HCT116 (cell line): ENCODE results near the gene TTC16. TPM values are rescaled to one million over a fixed set of nuclear protein-coding genes. Genes with fewer than 3 reads are reported as not detected.

Source experiments
- ATAC-seq: fragments of 200-7000 bp; cut with Tn5 transposase; 2 replicates; pipeline ENCODE4 v1.9.1; 2020; ENCODE audit warnings: mild to moderate bottlenecking, moderate library complexity
- BruUV-seq: library from RNA; stranded (reverse); fragments of 400-500 nt; replicated peaks from 2 replicates; lab custom pipeline; 2021; lab: Mats Ljungman, UMichigan
- CTCF ChIA-PET: fragments of 300-600 bp; sonication (Branson Sonifier 250); formaldehyde crosslinking; loops from one replicate; lab custom pipeline; 2021; ENCODE audit warnings: antibody characterized with exemption; lab: Charles Lee
- POLR2A ChIA-PET: fragments of 300-600, 350-600 bp; sonication (Branson Sonifier 250); formaldehyde crosslinking; loops from one replicate; lab custom pipeline; 2021; ENCODE audit warnings: antibody characterized with exemption; lab: Charles Lee
- RAD21 ChIA-PET, 2 experiments: fragments of 300-600 bp; sonication (Branson Sonifier 250); formaldehyde crosslinking; loops; one replicate each; lab custom pipeline; 2023; ENCODE audit warnings: low total read pairs in 2 of 2; ENCODE audit not compliant: uncharacterized antibody in 2 of 2, unreplicated experiment in 2 of 2, low non-redundant PET in 1 of 2; lab: Charles Lee
- DNase-seq: peaks from one replicate; pipeline ENCODE4 v3.0.0-alpha.2; 2010; ENCODE audit warnings: low read depth, low spot score
- H2AFZ ChIP-seq: fragments of 200-600 bp; shearing (Covaris generic), sonication (generic); 2 replicates; pipeline ENCODE4 v1.6.1; 2017; ENCODE audit warnings: low read depth, mixed run types, mixed read lengths, antibody characterized with exemption, low read length; ENCODE audit not compliant: poor library complexity, severe bottlenecking
- H3K27ac ChIP-seq: 2 replicates; pipeline ENCODE4 v1.5.1; 2012; ENCODE audit warnings: low read depth, low read length
- H3K27me3 ChIP-seq: fragments of 200-600 bp; sonication (generic); 2 replicates; pipeline ENCODE4 v1.6.1; 2016; ENCODE audit warnings: mixed run types, low read length, mixed read lengths; ENCODE audit not compliant: insufficient read depth
- H3K36me3 ChIP-seq, 2 experiments: fragments of 200-500 bp in 1 of 2; fragments of 200-600 bp in 1 of 2; sonication (Bioruptor generic) in 1 of 2; sonication (generic) in 1 of 2; 2 replicates each; pipeline versions ENCODE4 v1.5.1 to v1.6.1; 2014 to 2016; ENCODE audit warnings: low read length in 2 of 2, inconsistent platforms in 1 of 2, mixed read lengths in 1 of 2, mixed run types in 1 of 2; ENCODE audit not compliant: insufficient read depth in 2 of 2, control insufficient read depth in 1 of 2
- H3K4me1 ChIP-seq, 2 experiments: fragments of 200-600 bp in 1 of 2; sonication (generic) in 1 of 2; 2 replicates each; pipeline versions ENCODE4 v1.5.1 to v1.6.1; 2012 to 2017; ENCODE audit warnings: low read length in 2 of 2, inconsistent platforms in 1 of 2, mild to moderate bottlenecking in 1 of 2, mixed read lengths in 1 of 2, mixed run types in 1 of 2, moderate library complexity in 1 of 2; ENCODE audit not compliant: insufficient read depth in 2 of 2, control insufficient read depth in 1 of 2
- H3K4me2 ChIP-seq: fragments of 200-600 bp; sonication (generic); 2 replicates; pipeline ENCODE4 v1.6.1; 2017; ENCODE audit warnings: mixed run types, low read length, mixed read lengths
- H3K4me3 ChIP-seq, 2 experiments: fragments of 200-600 bp in 1 of 2; sonication (generic) in 1 of 2; replicated peaks in 1 of 2; 2 replicates each; pipeline ENCODE4 v1.5.1; 2011 to 2016; ENCODE audit warnings: low read length in 2 of 2, control low read depth in 1 of 2, low read depth in 1 of 2, mild to moderate bottlenecking in 1 of 2, mixed read lengths in 1 of 2, mixed run types in 1 of 2
- H3K79me2 ChIP-seq: fragments of 200-600 bp; sonication (generic); 2 replicates; pipeline ENCODE4 v1.6.1; 2017; ENCODE audit warnings: mild to moderate bottlenecking, mixed run types, low read length, moderate library complexity, mixed read lengths; ENCODE audit not compliant: insufficient read depth
- H3K9ac ChIP-seq: fragments of 200-600 bp; sonication (generic); 2 replicates; pipeline ENCODE4 v1.6.1; 2016; ENCODE audit warnings: low read length, mixed read lengths
- H3K9me2 ChIP-seq: fragments of 200-600 bp; sonication (generic), shearing (Covaris generic); 2 replicates; pipeline ENCODE4 v1.6.1; 2017; ENCODE audit warnings: mixed run types, mild to moderate bottlenecking, moderate library complexity; ENCODE audit not compliant: insufficient read depth
- H3K9me3 ChIP-seq, 2 experiments: fragments of 200-500 bp in 1 of 2; fragments of 200-600 bp in 1 of 2; sonication (Bioruptor generic) in 1 of 2; sonication (generic) in 1 of 2; 2 replicates each; pipeline ENCODE4 v1.6.1; 2014 to 2017; ENCODE audit warnings: low read length in 2 of 2, mixed read lengths in 2 of 2, inconsistent platforms in 1 of 2, low read depth in 1 of 2, mild to moderate bottlenecking in 1 of 2, mixed run types in 1 of 2, moderate library complexity in 1 of 2; ENCODE audit not compliant: control insufficient read depth in 1 of 2, insufficient read depth in 1 of 2
- H4K20me1 ChIP-seq: fragments of 200-600 bp; sonication (generic), shearing (Covaris generic); 2 replicates; pipeline ENCODE4 v1.6.1; 2017; ENCODE audit warnings: mixed run types, mild to moderate bottlenecking, moderate library complexity; ENCODE audit not compliant: insufficient read depth
- CBX3 ChIP-seq: IDR thresholded peaks from 2 replicates; pipeline ENCODE4 v1.6.1; 2012; ENCODE audit warnings: low read depth
- CEBPB ChIP-seq: IDR thresholded peaks from 2 replicates; pipeline ENCODE4 v1.6.1; 2012; ENCODE audit warnings: low read depth
- CTCF ChIP-seq, 3 experiments: fragments of 200-600 bp in 1 of 3; sonication (generic) in 1 of 3; IDR thresholded peaks in 2 of 3; conservative IDR thresholded peaks in 1 of 3; 2 replicates each; pipeline ENCODE4 v1.5.1; 2012 to 2017; ENCODE audit warnings: low read depth in 2 of 3, low read length in 2 of 3, antibody characterized with exemption in 1 of 3, borderline replicate concordance in 1 of 3, control low read depth in 1 of 3, mild to moderate bottlenecking in 1 of 3, mixed read lengths in 1 of 3, mixed run types in 1 of 3, moderate library complexity in 1 of 3; ENCODE audit not compliant: insufficient read depth in 1 of 3
- EGR1 ChIP-seq: IDR thresholded peaks from 2 replicates; pipeline ENCODE4 v1.6.1; 2012; ENCODE audit warnings: low read depth
- EZH2 ChIP-seq: fragments of 200-600 bp; sonication (generic); IDR thresholded peaks from 2 replicates; pipeline ENCODE4 v1.6.1; 2017; ENCODE audit warnings: antibody characterized with exemption, mixed run types
- FOSL1 ChIP-seq: IDR thresholded peaks from 2 replicates; pipeline ENCODE4 v1.6.1; 2012; ENCODE audit warnings: low read depth
- POLR2AphosphoS5 ChIP-seq: IDR thresholded peaks from 2 replicates; pipeline ENCODE4 v1.6.1; 2011; ENCODE audit warnings: mild to moderate bottlenecking, low read depth, low read length, moderate library complexity
- RAD21 ChIP-seq: IDR thresholded peaks from 2 replicates; pipeline ENCODE4 v1.6.1; 2012; ENCODE audit warnings: low read depth, mild to moderate bottlenecking
- SIN3A ChIP-seq: IDR thresholded peaks from 2 replicates; pipeline ENCODE4 v1.6.1; 2012; ENCODE audit warnings: low read depth
- SP1 ChIP-seq: IDR thresholded peaks from 2 replicates; pipeline ENCODE4 v1.6.1; 2012; ENCODE audit warnings: low read depth
- ZFX ChIP-seq: fragments of 450-650 bp; IDR thresholded peaks from 2 replicates; pipeline ENCODE4 v1.6.1; 2017
- intact Hi-C: fragments of 100-400 bp; cut with micrococcal nuclease; formaldehyde crosslinking; loops from 2 replicates; pipeline ENCODE4 v1.10.0; 2022
- total RNA-seq: library from RNA; stranded (reverse); gene quantifications from one replicate; pipeline ENCODE4 v1.2.1, GENCODE V29; 2021; ENCODE audit not compliant: unreplicated experiment

The TTC16 gene
- total RNA-seq, 1 experiment from 2014 or later, result not detected

GRCh38 chr9:127676638-127677037 lies 39.2 kb upstream of the TTC16 start:
- H3K4me2 ChIP-seq, result no peak overlapping the region
- peaks cover 0 to 5% of the 10 kb centered on the region in 2 experiments; a peak in 2 of 4 replicates for H3K36me3 ChIP-seq
- BruUV-seq, result no TSS peak
- H2AFZ ChIP-seq, result no peak overlapping the region
- no peaks in the 10 kb centered on the region for H3K27me3 ChIP-seq
- intact Hi-C loops, result no loop called here
- ChIA-PET POLR2A (no interaction called here), RAD21 (no interaction called here), CTCF (no interaction called here)
- H3K27ac ChIP-seq, result no peak overlapping the region
- H3K9me3 ChIP-seq, result no peaks in the 10 kb centered on the region
- no peak overlapping the region for H3K4me3 ChIP-seq
- H3K9me2 ChIP-seq, result no peaks in the 10 kb centered on the region
- TF ChIP-seq SP1 (no peak), CBX3 (no peak), EGR1 (no peak), POLR2AphosphoS5 (no peak), SIN3A (no peak), FOSL1 (no peak), RAD21 (no peak), ZFX (no peak), CTCF (IDR thresholded peaks at IDR 0.05 in 2 of 3, conservative IDR thresholded peaks at IDR 0.05 in 1 of 3; ENCODE audit: borderline replicate concordance in 1 of 3, insufficient read depth in 1 of 3, low read depth in 2 of 3, low read length in 2 of 3) (no peak), EZH2 (no peak), CEBPB (no peak)
- ATAC-seq (no peak), DNase-seq (no peak)
- H3K9ac ChIP-seq, result no peak overlapping the region
- no peaks in the 10 kb centered on the region for H3K79me2 ChIP-seq
- H4K20me1 ChIP-seq, result no peaks in the 10 kb centered on the region
- H3K4me1 ChIP-seq, result no peaks in the 10 kb centered on the region
